ENCODE data around the gene SP100. TPM values are rescaled to one million over a fixed set of nuclear protein-coding genes. Genes with fewer than 3 reads are reported as not detected.

The SP100 gene
- total and polyA plus RNA-seq, 11 donors: 32.6 to 133 (median 67.5) TPM

DNA sequence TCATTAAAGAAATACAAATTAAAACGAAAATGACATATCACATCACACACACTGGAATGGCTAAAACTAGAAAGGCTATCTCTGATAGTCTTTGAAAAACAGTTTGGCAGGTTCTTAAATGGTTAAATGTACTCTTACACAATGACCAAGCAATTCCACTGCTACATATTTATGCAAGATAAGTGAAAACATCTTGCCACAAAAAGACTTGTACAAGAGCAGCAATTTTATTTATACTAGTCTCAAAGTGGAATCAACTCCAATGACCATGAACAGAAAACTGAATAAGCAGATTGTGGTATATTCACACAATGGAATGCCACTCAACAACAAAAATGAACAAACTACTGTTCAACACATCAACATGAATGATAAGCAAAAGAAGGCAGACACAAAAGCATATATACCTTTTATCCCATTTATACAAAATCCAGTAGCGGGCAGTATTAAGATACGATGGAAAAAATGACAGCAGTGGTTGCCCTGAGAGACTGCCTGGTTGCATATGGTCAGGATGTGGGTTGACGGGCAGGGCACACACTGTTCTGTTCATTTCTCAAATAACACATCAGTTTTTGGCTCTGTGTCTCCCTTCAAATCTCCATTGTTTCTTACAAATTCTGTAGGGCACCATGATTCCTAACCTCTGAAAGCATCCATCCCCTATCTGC, 25.4 kb downstream of the SP100 start:
- H3K4me3 ChIP-seq: no peak overlapping the region
- ATAC-seq (peak in 3 of 4 donors; percentile 62 to 80 (median 75)), DNase-seq (no peak)
- peak overlapping the region in 1 of 12 donors; percentile 64 for H3K27ac ChIP-seq
- TF ChIP-seq POLR2A (IDR thresholded peaks at IDR 0.05): no peak
- TF ChIP-seq, protein P1, sequence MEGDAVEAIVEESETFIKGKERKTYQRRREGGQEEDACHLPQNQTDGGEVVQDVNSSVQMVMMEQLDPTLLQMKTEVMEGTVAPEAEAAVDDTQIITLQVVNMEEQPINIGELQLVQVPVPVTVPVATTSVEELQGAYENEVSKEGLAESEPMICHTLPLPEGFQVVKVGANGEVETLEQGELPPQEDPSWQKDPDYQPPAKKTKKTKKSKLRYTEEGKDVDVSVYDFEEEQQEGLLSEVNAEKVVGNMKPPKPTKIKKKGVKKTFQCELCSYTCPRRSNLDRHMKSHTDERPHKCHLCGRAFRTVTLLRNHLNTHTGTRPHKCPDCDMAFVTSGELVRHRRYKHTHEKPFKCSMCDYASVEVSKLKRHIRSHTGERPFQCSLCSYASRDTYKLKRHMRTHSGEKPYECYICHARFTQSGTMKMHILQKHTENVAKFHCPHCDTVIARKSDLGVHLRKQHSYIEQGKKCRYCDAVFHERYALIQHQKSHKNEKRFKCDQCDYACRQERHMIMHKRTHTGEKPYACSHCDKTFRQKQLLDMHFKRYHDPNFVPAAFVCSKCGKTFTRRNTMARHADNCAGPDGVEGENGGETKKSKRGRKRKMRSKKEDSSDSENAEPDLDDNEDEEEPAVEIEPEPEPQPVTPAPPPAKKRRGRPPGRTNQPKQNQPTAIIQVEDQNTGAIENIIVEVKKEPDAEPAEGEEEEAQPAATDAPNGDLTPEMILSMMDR (IDR thresholded peaks at IDR 0.05): no peak
- H3K9me3 ChIP-seq: peaks cover 0 to 10% (median 2%) of the 10 kb centered on the region in 12 donors
- peaks cover 0 to 66% (median 27%) of the 10 kb centered on the region in 12 donors for H3K4me1 ChIP-seq
- no peaks in the 10 kb centered on the region for H3K27me3 ChIP-seq
- 67 to 76% (median 73%) methylated on average over 4 of the region's 4 CpGs for WGBS, 4 donors
- H3K36me3 ChIP-seq: peaks cover 0 to 56% (median 39%) of the 10 kb centered on the region in 9 donors
- intact Hi-C loops (cut with DNase I): no loop called here

DNA sequence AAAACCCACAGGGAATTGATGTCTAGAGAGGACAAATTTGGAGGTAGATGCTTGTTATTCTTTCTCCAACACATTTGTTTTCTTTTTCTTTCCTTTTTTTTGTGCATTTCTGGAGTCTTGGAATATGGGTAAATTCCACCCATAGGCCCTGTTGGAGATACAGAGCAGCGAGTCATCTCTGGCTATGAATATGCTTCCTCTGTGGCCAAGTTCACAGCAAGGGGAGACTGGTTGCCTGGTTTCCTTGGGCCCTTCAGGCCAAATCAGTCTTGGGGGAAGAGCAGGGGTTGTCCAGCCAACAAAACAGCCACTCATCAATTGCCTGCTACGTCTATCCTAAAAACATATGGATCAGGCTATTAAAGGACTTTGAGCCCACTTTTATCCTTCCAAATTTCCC, 27.5 kb downstream of the SP100 start:
- no peak for TF ChIP-seq POLR2A (IDR thresholded peaks at IDR 0.05)
- TF ChIP-seq, protein P1 (IDR thresholded peaks at IDR 0.05): no peak
- WGBS, 4 donors: 87 to 97% (median 91%) methylated on average over 2 of the region's 2 CpGs
- intact Hi-C loops (cut with DNase I): no loop called here
- Histone ChIP-seq H3K4me1 (peaks cover 0 to 87% (median 27%) of the 10 kb centered on the region in 12 donors), H3K36me3 (peaks cover 0 to 69% (median 53%) of the 10 kb centered on the region in 9 donors), H3K27me3 (no peaks in the 10 kb centered on the region), H3K27ac (peak overlapping the region in 1 of 12 donors; percentile 13), H3K4me3 (no peak overlapping the region), H3K9me3 (no peaks in the 10 kb centered on the region)
- no peak for DNase-seq
- no peak for ATAC-seq

DNA sequence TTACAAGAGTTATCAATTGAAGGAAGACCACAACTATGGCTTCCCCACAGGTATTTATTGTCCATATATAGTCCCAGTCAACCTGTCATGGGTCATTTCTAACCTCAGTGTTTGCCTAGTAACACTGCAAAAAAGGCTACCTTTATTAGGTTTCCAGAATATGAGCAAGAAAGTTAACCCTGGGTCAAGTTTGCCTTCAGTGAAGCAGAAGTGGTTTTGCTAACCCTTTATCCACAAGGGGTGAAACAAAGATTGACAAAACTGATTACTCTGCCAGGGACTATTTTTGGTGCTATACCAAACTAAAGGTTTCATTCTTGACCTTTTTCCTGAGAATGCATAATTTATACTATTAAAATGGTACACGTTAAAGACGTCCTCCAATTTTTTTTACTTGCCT, 28.8 kb downstream of the SP100 start:
- DNase-seq: no peak
- ATAC-seq: no peak
- H3K27me3 ChIP-seq: no peaks in the 10 kb centered on the region
- no peak overlapping the region for H3K27ac ChIP-seq
- peaks cover 0 to 82% (median 65%) of the 10 kb centered on the region in 9 donors for H3K36me3 ChIP-seq
- no peak for TF ChIP-seq POLR2A (IDR thresholded peaks at IDR 0.05)
- TF ChIP-seq, protein P1 (IDR thresholded peaks at IDR 0.05): no peak
- WGBS, 4 donors: 79 to 87% (median 85%) methylated on average over 2 of the region's 2 CpGs
- H3K9me3 ChIP-seq: no peaks in the 10 kb centered on the region
- H3K4me1 ChIP-seq: peaks cover 0 to 82% (median 18%) of the 10 kb centered on the region in 12 donors
- intact Hi-C loops (cut with DNase I): no loop called here
- H3K4me3 ChIP-seq: no peak overlapping the region

DNA sequence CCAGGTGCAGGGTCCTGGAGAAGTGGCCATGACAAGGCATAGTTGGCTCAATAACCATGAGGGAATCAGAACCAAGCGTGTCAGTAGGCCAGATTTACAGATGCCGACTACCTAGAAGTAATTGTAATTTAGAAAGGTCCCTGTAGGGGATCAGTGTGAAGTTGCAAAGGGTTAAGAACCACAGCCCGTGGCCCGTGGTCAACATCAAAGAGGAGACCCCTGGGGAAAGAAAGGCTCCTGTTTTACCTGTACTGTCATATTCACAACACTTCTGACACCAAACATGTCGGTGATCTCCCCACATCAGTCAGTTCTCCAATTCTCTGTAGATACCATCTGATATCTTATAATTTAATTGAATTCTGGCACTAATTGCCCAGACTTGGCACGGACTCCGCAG, 31.0 kb downstream of the SP100 start:
- H3K4me3 ChIP-seq: no peak overlapping the region
- ATAC-seq (no peak), DNase-seq (no peak)
- H3K36me3 ChIP-seq: peaks cover 0 to 99% (median 87%) of the 10 kb centered on the region in 9 donors
- H3K27ac ChIP-seq: peak overlapping the region in 1 of 12 donors; percentile 28
- WGBS, 4 donors: 79 to 87% (median 86%) methylated on average over 7 of the region's 7 CpGs
- intact Hi-C loops (cut with DNase I): no loop called here
- no peaks in the 10 kb centered on the region for H3K9me3 ChIP-seq
- H3K4me1 ChIP-seq: peaks cover 0 to 60% (median 0%) of the 10 kb centered on the region in 12 donors
- no peaks in the 10 kb centered on the region for H3K27me3 ChIP-seq
- TF ChIP-seq, protein P1 (IDR thresholded peaks at IDR 0.05): no peak
- no peak for TF ChIP-seq POLR2A (IDR thresholded peaks at IDR 0.05)
